Activated CD4-positive, alpha-beta memory T cell treated with anti-CD3 and anti-CD28 coated beads, Interleukin-2, amount 10 ng/mL, durations not matched to agents 7 days and 5 days (primary cell): Measurements from ENCODE around the gene NPIPB6. TPM values are rescaled to one million over a fixed set of nuclear protein-coding genes. Genes with fewer than 3 reads are reported as not detected.
A peak's percentile ranks its signal among the peaks of the same experiment; 100 is the strongest.

ENCODE experiments used
- CTCF ChIA-PET: fragments of 350-600 bp; sonication (Branson Sonifier 250); formaldehyde crosslinking; loops from one replicate; lab custom pipeline; 2021; ENCODE audit warnings: antibody characterized with exemption, inconsistent platforms; lab: Charles Lee
- POLR2A ChIA-PET: fragments of 350-600 bp; sonication (Branson Sonifier 250); formaldehyde crosslinking; loops from one replicate; lab custom pipeline; 2021; ENCODE audit warnings: antibody characterized with exemption; lab: Charles Lee
- DNase-seq: peaks from one replicate; pipeline ENCODE4 v3.0.0-alpha.2; 2020
- H3K27ac Mint-ChIP-seq: one replicate; pipeline ENCODE4 v1.8.0; 2021; ENCODE audit warnings: mild to moderate bottlenecking, mixed read lengths
- H3K27me3 Mint-ChIP-seq: one replicate; pipeline ENCODE4 v1.8.0; 2021; ENCODE audit warnings: mixed read lengths
- H3K36me3 Mint-ChIP-seq: one replicate; pipeline ENCODE4 v1.8.0; 2021; ENCODE audit warnings: low read depth, mixed read lengths
- H3K4me1 Mint-ChIP-seq: one replicate; pipeline ENCODE4 v1.8.0; 2021; ENCODE audit warnings: mixed read lengths
- H3K4me3 Mint-ChIP-seq: one replicate; pipeline ENCODE4 v1.8.0; 2021; ENCODE audit warnings: mild to moderate bottlenecking, mixed read lengths
- H3K9me3 Mint-ChIP-seq: one replicate; pipeline ENCODE4 v1.8.0; 2021; ENCODE audit warnings: mixed read lengths
- total RNA-seq, 2 experiments: library from RNA; stranded (reverse); gene quantifications; one replicate each; pipeline ENCODE4 v1.2.3, GENCODE V29; 2021

The NPIPB6 gene
- total RNA-seq, 2 experiments from 2014 or later, result 0.60 to 1.5 TPM

DNA sequence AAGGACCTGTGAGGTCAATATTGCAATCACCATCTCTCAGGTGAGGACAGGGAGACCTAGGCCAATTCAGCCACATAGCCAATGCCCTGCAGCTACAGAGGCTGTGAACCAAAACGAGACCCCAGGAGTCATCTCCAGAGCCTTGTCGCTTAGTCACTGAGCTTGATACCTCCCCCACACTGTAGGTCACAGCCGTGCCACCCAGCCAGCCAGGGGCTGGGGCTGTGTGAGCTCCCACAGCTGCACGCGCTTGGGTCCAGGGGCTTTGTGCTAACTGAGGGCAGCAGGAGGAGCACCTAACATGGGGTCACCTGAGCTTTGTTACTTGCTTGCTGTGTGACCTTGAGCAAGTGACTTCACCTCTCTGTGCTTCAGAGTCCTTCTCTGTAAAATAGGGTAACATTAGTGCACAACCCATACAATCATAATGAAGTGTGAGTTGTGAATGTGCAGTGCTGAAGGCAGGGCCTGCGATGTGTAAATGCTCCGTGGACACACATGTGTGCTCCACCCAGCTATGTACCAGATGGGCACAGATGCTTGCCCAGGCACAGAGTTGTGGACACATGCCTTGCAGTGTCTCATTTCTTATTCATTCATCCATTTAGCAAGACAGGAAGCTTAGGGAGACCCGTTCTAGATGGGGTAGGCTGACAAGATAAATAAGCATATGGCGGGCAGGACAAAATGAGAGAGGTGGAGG, 45.1 kb downstream of the NPIPB6 start:
- peaks cover 3% of the 10 kb centered on the region for H3K4me1 Mint-ChIP-seq
- H3K27me3 Mint-ChIP-seq, result no peaks in the 10 kb centered on the region
- H3K9me3 Mint-ChIP-seq, result no peaks in the 10 kb centered on the region
- H3K27ac Mint-ChIP-seq, result no peak overlapping the region
- no peak overlapping the region for H3K4me3 Mint-ChIP-seq
- CTCF ChIA-PET, result interaction anchor here (0.7 to 7.5 kb wide), 6 partner anchors 9 to 40 kb away, joined by 3 to 170 read pairs (median 7); no protein-coding TSS in a partner anchor
- no peak for DNase-seq
- POLR2A ChIA-PET, result interaction anchor here (1.0 to 2.0 kb wide), 2 partner anchors 25 to 41 kb away, joined by 4 to 10 read pairs; partner anchors contain the start of gene SBK1
- no peaks in the 10 kb centered on the region for H3K36me3 Mint-ChIP-seq

DNA sequence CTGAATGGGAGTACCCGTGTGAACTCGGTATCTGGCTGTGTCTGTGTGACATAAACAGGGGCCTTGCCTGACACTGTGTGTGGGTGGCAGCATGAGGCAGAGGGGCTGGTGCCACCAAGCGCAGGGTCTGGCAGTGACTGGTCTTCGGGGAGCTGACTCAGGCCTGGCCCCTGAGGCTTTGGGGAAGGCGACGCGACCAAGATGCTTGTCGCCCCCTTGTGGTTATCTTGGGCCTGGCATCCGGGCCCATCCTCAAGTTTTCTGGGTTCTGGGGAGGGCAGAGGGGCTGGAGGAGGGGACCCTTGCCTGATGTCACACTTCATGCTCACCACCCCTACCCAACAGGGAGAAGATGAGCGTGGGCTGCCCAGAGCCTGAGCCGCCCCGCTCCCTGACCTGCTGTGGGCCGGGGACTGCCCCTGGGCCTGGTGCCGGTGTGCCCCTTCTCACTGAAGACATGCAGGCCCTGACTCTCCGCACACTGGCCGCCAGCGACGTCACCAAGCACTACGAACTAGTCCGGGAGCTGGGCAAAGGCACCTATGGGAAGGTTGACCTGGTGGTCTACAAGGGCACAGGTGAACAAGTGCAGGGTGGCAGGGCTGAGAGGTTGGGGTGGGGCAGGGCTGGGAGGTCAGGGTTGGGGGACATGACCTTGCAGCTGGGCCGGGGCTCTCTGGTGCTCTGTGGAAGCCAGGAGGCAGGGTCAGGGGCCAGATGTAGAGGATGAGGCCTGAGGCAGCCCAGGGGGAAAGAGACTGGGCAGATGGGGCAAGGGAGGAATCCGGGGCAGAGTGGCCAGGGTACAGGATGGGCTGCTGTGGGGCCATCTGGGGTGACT, 46.0 kb downstream of the NPIPB6 start:
- no peaks in the 10 kb centered on the region for H3K27me3 Mint-ChIP-seq
- ChIA-PET CTCF (interaction anchor here (0.6 to 7.5 kb wide), 13 partner anchors 9 to 180 kb away, joined by 3 to 170 read pairs (median 5); no protein-coding TSS in a partner anchor), POLR2A (interaction anchor here (0.7 to 2.5 kb wide), 7 partner anchors 19 to 180 kb away, joined by 3 to 11 read pairs (median 4); partner anchors contain the start of gene SBK1)
- DNase-seq, result peak; percentile 73
- H3K4me3 Mint-ChIP-seq, result no peak overlapping the region
- no peak overlapping the region for H3K27ac Mint-ChIP-seq
- peaks cover 8% of the 10 kb centered on the region for H3K4me1 Mint-ChIP-seq
- no peaks in the 10 kb centered on the region for H3K36me3 Mint-ChIP-seq
- no peaks in the 10 kb centered on the region for H3K9me3 Mint-ChIP-seq

- H3K9me3 Mint-ChIP-seq, result no peaks in the 10 kb centered on the region
- H3K4me1 Mint-ChIP-seq, result peaks cover 17% of the 10 kb centered on the region
- H3K36me3 Mint-ChIP-seq, result no peaks in the 10 kb centered on the region
- no peaks in the 10 kb centered on the region for H3K27me3 Mint-ChIP-seq
- ChIA-PET POLR2A (interaction anchor here (0.7 to 2.5 kb wide), 3 partner anchors 18 to 38 kb away, joined by 3 to 11 read pairs (median 6); no protein-coding TSS in a partner anchor), CTCF (interaction anchor here (0.6 to 7.5 kb wide), 10 partner anchors 7 to 294 kb away, joined by 3 to 170 read pairs (median 7); partner anchors contain the start of gene SULT1A1)
- no peak for DNase-seq
- H3K4me3 Mint-ChIP-seq, result no peak overlapping the region
- no peak overlapping the region for H3K27ac Mint-ChIP-seq
These were observed 47.3 kb downstream of the NPIPB6 start for GRCh38 chr16:28316054-28316453.

GRCh38 chr16:28313587-28313986, 49.7 kb downstream of the NPIPB6 start:
- Mint-ChIP-seq H3K36me3 (peaks cover 8% of the 10 kb centered on the region), H3K4me1 (peaks cover 41% of the 10 kb centered on the region), H3K27ac (no peak overlapping the region), H3K9me3 (no peaks in the 10 kb centered on the region), H3K27me3 (no peaks in the 10 kb centered on the region), H3K4me3 (no peak overlapping the region)
- ChIA-PET CTCF (interaction anchor here (1.6 to 2.0 kb wide), 2 partner anchors 8 to 36 kb away, joined by 8 to 9 read pairs; no protein-coding TSS in a partner anchor), POLR2A (interaction anchor here (1.1 to 1.6 kb wide), 2 partner anchors 13 to 36 kb away, joined by 3 to 4 read pairs; no protein-coding TSS in a partner anchor)
- DNase-seq, result no peak

- Mint-ChIP-seq H3K27ac (no peak overlapping the region), H3K27me3 (no peaks in the 10 kb centered on the region), H3K9me3 (no peaks in the 10 kb centered on the region), H3K4me3 (no peak overlapping the region), H3K36me3 (peaks cover 8% of the 10 kb centered on the region), H3K4me1 (peaks cover 41% of the 10 kb centered on the region)
- ChIA-PET POLR2A (interaction anchor here (0.6 to 1.1 kb wide), 2 partner anchors 17 to 35 kb away, joined by 3 to 4 read pairs; no protein-coding TSS in a partner anchor), CTCF (interaction anchor here (2.0 to 2.2 kb wide), 2 partner anchors 9 to 15 kb away, joined by 6 to 8 read pairs; no protein-coding TSS in a partner anchor)
- no peak for DNase-seq
These were observed 51.0 kb downstream of the NPIPB6 start for GRCh38 chr16:28312327-28312726.

DNA sequence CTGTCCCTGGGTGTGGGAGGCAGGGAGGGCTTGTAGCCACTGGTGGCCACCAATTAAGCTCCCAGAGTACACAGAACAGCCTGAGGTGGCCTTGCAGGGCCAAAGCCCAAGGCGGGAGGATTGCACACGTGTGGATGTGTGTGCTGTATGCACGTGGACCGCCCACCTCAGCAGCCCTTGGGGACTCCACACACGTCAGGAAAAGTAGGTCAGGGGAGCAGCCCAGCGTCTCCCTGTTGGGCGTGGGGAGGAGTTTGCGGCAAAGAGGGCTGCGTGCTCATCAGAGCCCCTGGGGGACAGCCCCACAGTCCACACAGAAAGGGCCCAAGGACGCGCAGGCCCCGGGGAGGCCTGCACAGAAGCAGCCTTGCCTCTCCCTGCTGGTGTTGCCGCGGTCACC, 51.4 kb downstream of the NPIPB6 start:
- Mint-ChIP-seq H3K27me3 (no peaks in the 10 kb centered on the region), H3K9me3 (no peaks in the 10 kb centered on the region), H3K27ac (no peak overlapping the region), H3K36me3 (peaks cover 8% of the 10 kb centered on the region), H3K4me1 (peaks cover 41% of the 10 kb centered on the region), H3K4me3 (no peak overlapping the region)
- POLR2A ChIA-PET, result interaction anchor here (1.0 kb wide), 1 partner anchor 101 kb away, joined by 4 read pairs; no protein-coding TSS in a partner anchor
- CTCF ChIA-PET, result interaction anchor here (2.0 to 5.6 kb wide), 4 partner anchors 10 to 34 kb away, joined by 6 to 31 read pairs (median 10); no protein-coding TSS in a partner anchor
- DNase-seq, result no peak

GRCh38 chr16:28311413-28311812, 51.9 kb downstream of the NPIPB6 start:
- H3K27me3 Mint-ChIP-seq, result no peaks in the 10 kb centered on the region
- no peak for DNase-seq
- H3K27ac Mint-ChIP-seq, result peak overlapping the region; percentile 91
- POLR2A ChIA-PET, result interaction anchor here (1.0 to 3.2 kb wide), 3 partner anchors 14 to 101 kb away, joined by 4 to 22 read pairs (median 15); partner anchors contain the start of gene SBK1
- H3K36me3 Mint-ChIP-seq, result peaks cover 8% of the 10 kb centered on the region
- CTCF ChIA-PET, result interaction anchor here (2.2 to 5.6 kb wide), 3 partner anchors 14 to 33 kb away, joined by 6 to 31 read pairs (median 11); no protein-coding TSS in a partner anchor
- H3K4me1 Mint-ChIP-seq, result peaks cover 40% of the 10 kb centered on the region
- no peaks in the 10 kb centered on the region for H3K9me3 Mint-ChIP-seq
- H3K4me3 Mint-ChIP-seq, result no peak overlapping the region

GRCh38 chr16:28310796-28311195, 52.5 kb downstream of the NPIPB6 start:
- no peak for DNase-seq
- POLR2A ChIA-PET, result interaction anchor here (0.9 to 3.2 kb wide), 7 partner anchors 11 to 172 kb away, joined by 3 to 22 read pairs (median 8); partner anchors contain the start of gene SBK1
- peak overlapping the region; percentile 7 for H3K4me3 Mint-ChIP-seq
- H3K27me3 Mint-ChIP-seq, result no peaks in the 10 kb centered on the region
- CTCF ChIA-PET, result interaction anchor here (2.1 to 5.6 kb wide), 4 partner anchors 11 to 33 kb away, joined by 6 to 31 read pairs (median 8); no protein-coding TSS in a partner anchor
- peak overlapping the region; percentile 91 for H3K27ac Mint-ChIP-seq
- H3K9me3 Mint-ChIP-seq, result no peaks in the 10 kb centered on the region
- H3K36me3 Mint-ChIP-seq, result peaks cover 8% of the 10 kb centered on the region
- H3K4me1 Mint-ChIP-seq, result peaks cover 40% of the 10 kb centered on the region

DNA sequence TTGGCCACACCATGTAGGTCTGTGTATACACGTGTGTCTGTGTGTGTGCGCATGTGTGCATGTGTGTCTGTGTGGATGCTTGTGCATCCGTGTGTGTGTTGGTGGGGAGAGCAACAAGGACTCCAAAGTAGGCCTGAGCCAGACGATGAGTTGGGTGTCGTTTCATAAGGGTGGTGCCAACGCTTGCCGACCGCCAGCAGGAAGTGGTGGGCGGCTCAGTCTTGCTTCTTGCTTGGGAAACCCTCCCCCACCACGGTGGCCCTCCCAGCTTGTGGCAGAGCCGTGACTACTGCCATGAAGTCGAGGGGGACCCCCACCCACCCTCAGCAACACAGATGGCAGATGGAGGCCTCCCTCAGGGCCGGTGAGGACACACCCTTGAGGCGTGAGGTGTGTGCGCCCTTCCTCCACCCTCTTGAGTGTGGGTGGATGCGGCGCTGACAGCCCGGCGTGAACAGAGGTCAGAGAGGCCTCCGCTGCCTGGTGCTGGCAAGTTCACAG, 53.4 kb downstream of the NPIPB6 start:
- peaks cover 40% of the 10 kb centered on the region for H3K4me1 Mint-ChIP-seq
- CTCF ChIA-PET, result interaction anchor here (0.6 to 5.6 kb wide), 5 partner anchors 12 to 32 kb away, joined by 3 to 31 read pairs (median 8); no protein-coding TSS in a partner anchor
- POLR2A ChIA-PET, result interaction anchor here (0.7 to 3.2 kb wide), 7 partner anchors 10 to 184 kb away, joined by 3 to 22 read pairs (median 8); partner anchors contain the start of gene SBK1

GRCh38 chr16:28308794-28309584, 54.3 kb downstream of the NPIPB6 start:
- no peak for DNase-seq
- Mint-ChIP-seq H3K4me1 (peaks cover 40% of the 10 kb centered on the region), H3K4me3 (no peak overlapping the region), H3K36me3 (peaks cover 11% of the 10 kb centered on the region), H3K27ac (peak overlapping the region; percentile 91), H3K9me3 (no peaks in the 10 kb centered on the region), H3K27me3 (no peaks in the 10 kb centered on the region)
- CTCF ChIA-PET, result interaction anchor here (0.6 to 5.6 kb wide), 8 partner anchors 8 to 31 kb away, joined by 3 to 31 read pairs (median 6); no protein-coding TSS in a partner anchor
- POLR2A ChIA-PET, result interaction anchor here (1.5 to 3.2 kb wide), 4 partner anchors 9 to 32 kb away, joined by 8 to 22 read pairs (median 18); partner anchors contain the start of gene SBK1

More for the DNA sequence above, 53.4 kb downstream of the NPIPB6 start:
- peak; percentile 90 for DNase-seq
- Mint-ChIP-seq H3K27ac (peak overlapping the region; percentile 91), H3K36me3 (peaks cover 10% of the 10 kb centered on the region), H3K27me3 (no peaks in the 10 kb centered on the region), H3K4me3 (peak overlapping the region; percentile 30), H3K9me3 (no peaks in the 10 kb centered on the region)

- ChIA-PET CTCF (interaction anchor here (0.9 to 5.6 kb wide), 4 partner anchors 9 to 30 kb away, joined by 3 to 31 read pairs (median 6); no protein-coding TSS in a partner anchor), POLR2A (no interaction called here)
- Mint-ChIP-seq H3K27me3 (no peaks in the 10 kb centered on the region), H3K4me3 (no peak overlapping the region), H3K36me3 (peaks cover 11% of the 10 kb centered on the region), H3K27ac (no peak overlapping the region), H3K9me3 (no peaks in the 10 kb centered on the region), H3K4me1 (peaks cover 40% of the 10 kb centered on the region)
- DNase-seq, result no peak
These were observed 55.4 kb downstream of the NPIPB6 start for GRCh38 chr16:28307936-28308335.
